C1 segment of cervical spinal cord (tissue), 14 donors: ENCODE data around the gene CYB561.
A peak's percentile ranks its signal among the peaks of the same experiment; 100 is the strongest.

Experiments
- DNase-seq, 14 donors: peaks; one replicate each; lab custom pipeline; 2025; lab: John Stamatoyannopoulos, UW

CYB561 gene

DNA sequence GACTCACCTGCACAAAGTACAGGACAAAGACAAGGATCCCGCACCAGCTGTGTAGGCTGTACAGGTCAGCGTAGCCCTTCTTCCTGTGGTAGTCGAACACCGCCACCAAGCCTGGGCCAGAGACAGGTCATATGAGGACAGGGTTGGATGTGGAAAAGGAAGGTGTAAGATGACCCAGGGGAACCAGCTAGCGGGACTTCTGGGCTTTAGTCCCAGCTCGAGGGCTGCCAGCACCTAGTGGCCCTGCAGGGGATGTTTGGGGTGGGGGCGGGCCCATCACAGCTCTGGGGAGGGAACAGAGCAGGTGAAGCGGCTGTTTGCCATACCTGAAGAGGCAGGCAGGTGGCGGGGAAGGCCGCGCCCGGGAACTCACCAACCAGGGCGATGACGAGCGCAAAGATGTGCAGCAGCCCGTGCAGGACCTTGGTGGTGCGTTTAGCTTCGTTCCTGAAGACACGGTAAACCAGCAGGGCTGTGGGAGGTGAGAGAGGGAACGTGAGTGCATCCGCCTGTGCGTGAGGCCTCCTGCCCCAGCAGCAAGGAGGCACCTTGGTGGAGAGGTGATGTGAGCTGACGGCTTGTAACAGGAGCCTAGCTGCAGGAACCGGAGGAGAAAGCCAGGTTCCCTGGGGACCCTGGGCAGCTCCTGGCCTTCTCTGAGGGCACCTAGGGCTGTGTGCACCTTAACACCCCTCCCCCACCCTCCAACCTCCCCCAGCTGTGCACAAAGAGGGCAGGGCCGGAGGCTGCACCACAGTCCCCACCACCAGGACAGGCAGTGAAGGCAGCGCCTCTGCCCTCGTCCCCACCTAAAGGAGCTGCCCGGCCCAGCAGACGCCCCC lies 10.2 kb downstream of the CYB561 start:
- no peak for DNase-seq

DNA sequence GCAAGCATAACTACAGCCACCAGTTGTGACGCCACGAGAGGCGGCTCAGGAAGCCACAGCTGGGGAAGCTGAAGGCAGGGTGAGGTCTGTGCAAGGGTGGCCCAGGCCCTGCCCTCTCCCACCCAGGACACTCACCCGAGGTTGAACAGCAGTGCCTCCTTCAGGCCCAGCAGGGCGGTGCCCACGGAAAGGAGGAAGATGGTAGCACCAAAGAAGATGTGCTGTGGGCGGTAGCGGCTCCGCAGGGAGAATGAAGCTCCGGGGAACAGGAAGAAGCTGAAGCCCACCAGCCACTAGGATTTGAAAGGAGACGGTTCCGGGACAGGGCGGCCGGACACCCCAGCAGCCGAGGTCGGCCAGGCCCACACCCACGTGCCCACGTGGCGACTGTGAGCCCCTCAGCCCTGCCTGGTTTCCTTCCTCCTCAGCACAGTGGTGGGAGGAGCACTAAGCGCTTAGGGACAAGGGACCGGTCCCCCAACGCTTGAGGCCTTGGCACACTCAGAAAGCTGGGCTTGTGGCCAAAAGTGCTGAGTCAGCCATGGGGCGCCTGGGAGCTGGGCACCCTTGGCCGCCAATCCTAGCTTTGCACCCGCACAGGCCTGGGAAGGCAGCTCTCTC lies 11.0 kb downstream of the CYB561 start:
- DNase-seq = peak in 10 of 14 donors; percentile 14 to 76 (median 42)

DNA sequence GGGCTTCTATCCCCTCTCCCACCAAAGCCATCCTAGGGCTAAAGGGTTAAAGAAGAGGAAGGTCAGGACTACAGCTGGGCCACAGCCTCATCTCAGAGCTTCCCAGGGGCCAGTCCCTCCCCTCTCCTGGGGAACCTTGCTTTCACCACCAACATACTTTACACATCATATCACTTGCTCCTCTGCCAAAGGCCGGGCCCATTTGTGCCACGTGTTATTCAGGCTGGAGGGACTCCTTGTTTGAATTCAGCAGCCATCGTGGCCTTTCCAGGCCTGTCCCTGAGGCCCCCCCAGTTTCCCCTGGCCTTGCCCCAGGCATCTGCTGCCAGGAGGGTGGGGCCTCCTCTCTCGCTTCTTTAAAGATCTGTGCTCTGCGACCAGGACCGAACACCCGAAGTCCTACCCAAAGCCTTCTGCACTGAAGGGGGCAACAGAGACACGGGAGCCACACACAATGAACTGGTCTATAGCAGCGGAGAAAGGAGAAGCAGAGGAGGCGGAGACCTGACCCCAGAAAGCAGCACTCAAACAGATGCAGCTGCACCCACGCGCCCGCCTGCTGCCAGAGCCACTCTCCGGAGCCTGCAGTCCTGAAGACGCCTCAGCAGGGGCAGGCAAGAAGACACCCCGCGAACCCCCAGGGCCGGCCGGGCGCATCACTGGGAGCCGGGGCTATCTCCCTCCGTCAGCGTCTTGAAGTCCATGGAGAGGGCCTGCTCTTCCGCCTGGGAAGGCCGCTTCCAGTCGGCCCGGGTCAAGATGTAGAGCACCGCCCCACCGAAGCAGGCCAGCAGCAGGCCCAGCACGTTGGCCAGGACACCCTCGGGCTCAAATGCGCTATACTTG lies 12.1 kb downstream of the CYB561 start:
- DNase-seq = peak in 4 of 14 donors; percentile 8 to 51 (median 14)

- no peak for DNase-seq
Observed at GRCh38 chr17:63431939-63432804, 13.9 kb downstream of the CYB561 start.

DNA sequence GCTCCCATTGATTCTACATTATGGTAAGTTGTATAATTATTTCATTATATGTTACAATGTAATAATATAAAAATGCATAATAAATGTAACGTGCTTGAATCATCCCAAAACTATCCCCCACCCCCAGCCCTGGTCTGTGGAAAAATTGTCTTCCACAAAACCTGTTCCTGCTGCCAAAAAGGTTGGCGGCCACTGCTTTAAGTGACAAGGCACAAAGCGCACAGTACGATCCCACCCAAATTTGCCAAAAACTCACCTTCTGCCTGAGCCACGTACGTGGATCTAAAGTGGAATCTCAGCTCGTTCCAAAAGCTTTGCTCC lies 14.5 kb downstream of the CYB561 start:
- DNase-seq = no peak

DNA sequence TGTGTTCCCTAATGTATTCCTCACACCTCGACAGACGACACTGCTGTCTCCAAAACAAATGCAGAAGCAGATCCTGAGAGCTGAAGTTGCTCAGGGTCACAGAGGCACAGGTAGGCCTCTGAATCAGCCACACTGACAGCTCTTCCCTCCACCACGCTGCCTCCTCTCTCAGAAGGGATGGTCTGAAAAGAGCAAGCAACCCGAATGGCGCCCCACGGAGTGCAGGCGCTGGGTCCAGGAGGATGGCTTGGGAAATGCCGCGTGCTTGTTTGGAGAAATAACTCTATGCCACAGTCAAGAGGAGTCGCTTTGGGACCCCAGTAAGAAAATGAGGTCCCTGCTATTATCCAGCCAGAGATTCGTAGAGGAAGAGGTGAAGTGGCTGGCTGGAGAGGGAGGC lies 15.9 kb downstream of the CYB561 start:
- no peak for DNase-seq

- DNase-seq = no peak
Observed at GRCh38 chr17:63429766-63430165, 16.3 kb downstream of the CYB561 start.

GRCh38 chr17:63426917-63427308 lies 19.2 kb downstream of the CYB561 start:
- DNase-seq = no peak

DNA sequence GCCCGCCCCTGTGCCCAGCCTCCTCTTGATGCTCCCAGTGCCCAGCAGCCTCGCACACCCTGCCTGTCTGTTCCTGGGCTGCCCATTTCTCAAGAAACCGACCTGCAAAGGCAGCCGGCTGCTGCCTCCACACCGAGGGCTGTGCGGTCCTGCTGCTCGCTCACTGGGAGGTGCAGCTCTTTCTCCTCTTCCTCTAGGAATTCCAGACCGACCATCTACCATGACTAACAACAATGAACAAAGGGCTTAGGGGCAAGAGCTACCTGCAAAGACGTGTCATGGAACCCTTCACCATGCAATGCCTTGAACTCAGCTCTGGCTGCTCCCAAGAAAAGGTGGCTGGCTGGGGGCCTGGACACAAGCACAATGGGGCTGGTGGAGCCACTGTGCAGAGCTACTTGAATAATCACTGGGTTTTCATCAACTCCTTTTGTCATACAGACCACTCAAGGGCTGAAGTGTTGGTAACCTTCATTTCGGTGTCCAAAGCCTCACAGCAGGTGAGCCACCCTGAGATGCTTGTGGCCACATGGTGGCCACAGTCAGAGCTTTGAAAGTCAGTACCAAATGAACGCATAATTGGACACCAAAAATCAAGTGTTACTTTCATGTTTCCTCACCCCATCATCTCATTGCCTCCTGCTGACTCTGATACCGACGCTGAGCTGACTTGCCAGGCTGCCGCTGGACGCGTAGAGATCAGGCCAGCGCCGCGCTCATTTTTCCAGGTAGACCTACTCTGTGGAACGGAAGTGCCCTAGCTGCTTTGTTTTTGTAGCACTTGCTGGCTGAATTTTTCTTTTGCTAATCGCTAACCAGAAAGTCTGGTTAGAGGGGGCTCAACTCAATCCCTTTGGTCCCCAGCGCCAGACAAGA lies 19.8 kb downstream of the CYB561 start:
- no peak for DNase-seq

- DNase-seq = peak in 11 of 14 donors; percentile 28 to 61 (median 43)
Observed at GRCh38 chr17:63425483-63425882, 20.6 kb downstream of the CYB561 start.

- DNase-seq = no peak
Observed at GRCh38 chr17:63423963-63424362, 22.1 kb downstream of the CYB561 start.

GRCh38 chr17:63423251-63423950 lies 22.7 kb downstream of the CYB561 start:
- no peak for DNase-seq

DNA sequence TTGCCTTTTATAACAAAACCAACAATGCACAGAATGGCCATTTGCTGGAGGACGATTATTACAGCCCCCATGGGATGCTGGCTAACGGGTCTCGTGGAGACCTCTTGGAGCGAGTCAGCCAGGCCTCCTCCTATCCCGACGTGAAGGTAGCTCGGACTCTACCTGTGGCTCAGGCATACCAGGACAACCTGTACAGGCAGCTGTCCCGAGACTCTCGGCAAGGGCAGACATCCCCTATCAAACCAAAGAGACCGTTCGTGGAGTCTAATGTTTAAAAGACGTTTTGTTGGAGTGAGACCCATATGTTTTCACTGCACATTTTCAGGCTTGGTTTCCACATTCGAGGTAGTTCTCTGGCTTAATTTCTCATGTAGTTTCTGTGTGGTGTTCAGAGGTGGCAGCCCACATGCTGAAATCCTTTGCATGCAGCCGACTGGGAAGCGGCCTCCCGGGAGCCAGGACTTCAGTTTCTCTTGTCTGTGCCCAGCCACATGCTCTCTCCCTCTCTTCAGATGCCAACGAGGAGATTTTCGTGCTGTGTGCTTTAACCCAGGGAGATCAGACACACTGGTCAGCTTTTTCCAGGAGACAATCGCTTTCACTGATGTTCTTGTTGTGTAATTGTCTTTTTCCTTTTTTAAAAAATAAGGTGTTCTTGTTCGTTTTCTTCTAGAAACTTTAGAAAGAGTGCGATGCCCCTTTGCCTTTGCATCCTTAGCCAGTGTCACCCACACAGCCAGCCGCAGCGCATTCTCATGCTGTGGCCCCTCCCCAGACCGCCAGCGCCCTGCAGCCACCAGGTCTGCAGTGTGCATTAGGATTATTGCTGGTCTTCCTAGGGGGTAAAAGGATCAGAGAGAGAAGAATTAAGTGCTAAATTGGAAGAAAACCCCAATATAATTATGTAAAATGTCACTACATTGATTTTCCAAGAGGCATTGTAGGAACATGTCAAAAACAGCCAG lies 24.1 kb downstream of the CYB561 start:
- DNase-seq = no peak

DNA sequence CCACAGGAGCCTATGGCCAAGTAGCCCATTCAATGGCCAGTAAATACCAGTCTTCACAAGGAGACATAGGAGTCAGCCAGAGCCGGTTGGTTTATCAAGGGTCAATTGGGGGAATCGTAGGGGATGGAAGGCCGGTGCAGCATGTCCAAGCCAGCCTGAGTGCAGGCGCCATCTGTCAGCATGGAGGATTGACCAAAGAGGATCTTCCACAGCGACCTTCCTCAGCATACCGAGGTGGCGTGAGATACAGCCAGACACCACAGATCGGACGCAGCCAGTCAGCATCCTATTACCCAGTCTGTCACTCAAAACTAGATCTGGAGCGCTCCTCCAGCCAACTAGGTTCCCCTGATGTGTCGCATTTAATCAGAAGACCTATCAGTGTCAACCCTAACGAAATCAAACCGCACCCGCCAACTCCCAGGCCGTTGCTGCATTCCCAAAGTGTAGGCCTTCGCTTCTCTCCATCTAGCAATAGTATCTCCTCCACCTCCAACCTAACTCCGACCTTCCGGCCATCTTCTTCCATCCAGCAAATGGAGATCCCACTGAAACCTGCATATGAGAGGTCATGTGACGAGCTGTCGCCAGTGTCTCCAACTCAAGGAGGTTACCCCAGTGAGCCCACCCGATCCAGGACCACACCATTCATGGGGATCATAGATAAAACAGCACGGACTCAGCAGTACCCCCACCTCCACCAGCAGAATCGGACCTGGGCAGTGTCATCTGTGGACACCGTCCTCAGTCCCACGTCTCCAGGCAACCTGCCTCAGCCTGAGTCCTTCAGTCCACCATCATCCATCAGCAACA lies 25.0 kb downstream of the CYB561 start:
- DNase-seq = no peak

GRCh38 chr17:63419949-63420867 lies 25.9 kb downstream of the CYB561 start:
- DNase-seq = no peak

GRCh38 chr17:63419398-63419797 lies 26.7 kb downstream of the CYB561 start:
- DNase-seq = no peak

GRCh38 chr17:63418540-63418939 lies 27.6 kb downstream of the CYB561 start:
- DNase-seq = no peak
